Endothelial cell (in vitro differentiated cells): ENCODE measurements around the gene SYT15B. TPM values are rescaled to one million over a fixed set of nuclear protein-coding genes. Genes with fewer than 3 reads are reported as not detected.
"Not testable (repeated sequence)": the region's sequence is repeated elsewhere in the genome, so short reads cannot be mapped to it uniquely, and the experiment has no call there.

Experiments used
- DNase-seq: peaks from one replicate; pipeline ENCODE4 v3.0.0; 2021; ENCODE audit warnings: low spot score
- H3K27ac Mint-ChIP-seq: one replicate; pipeline ENCODE4 v1.8.0; 2021; ENCODE audit warnings: mixed read lengths, inconsistent platforms; ENCODE audit not compliant: unreplicated experiment
- H3K27me3 Mint-ChIP-seq: one replicate; pipeline ENCODE4 v1.8.0; 2021; ENCODE audit warnings: mild to moderate bottlenecking, moderate library complexity, mixed read lengths, inconsistent platforms; ENCODE audit not compliant: unreplicated experiment
- H3K36me3 Mint-ChIP-seq: one replicate; pipeline ENCODE4 v1.8.0; 2021; ENCODE audit warnings: mild to moderate bottlenecking, low read depth, mixed read lengths, inconsistent platforms; ENCODE audit not compliant: unreplicated experiment
- H3K4me1 Mint-ChIP-seq: one replicate; pipeline ENCODE4 v1.8.0; 2021; ENCODE audit warnings: mild to moderate bottlenecking, mixed read lengths, inconsistent platforms; ENCODE audit not compliant: unreplicated experiment
- H3K4me3 Mint-ChIP-seq: one replicate; pipeline ENCODE4 v1.8.0; 2021; ENCODE audit warnings: mild to moderate bottlenecking, mixed read lengths, inconsistent platforms; ENCODE audit not compliant: unreplicated experiment
- H3K9me3 Mint-ChIP-seq: one replicate; pipeline ENCODE4 v1.8.0; 2021; ENCODE audit warnings: mixed read lengths, inconsistent platforms; ENCODE audit not compliant: unreplicated experiment
- total RNA-seq: library from RNA; stranded (reverse); fragmentation: NEBNext Ultra II Directional; extraction: Animal tissue kit (Norgen Biotek cat#: 25700); gene quantifications from one replicate; pipeline ENCODE4 v1.2.1, GENCODE V29; 2021; ENCODE audit not compliant: unreplicated experiment

Gene SYT15B
- total RNA-seq, 1 donor from 2014 or later, result not detected

DNA sequence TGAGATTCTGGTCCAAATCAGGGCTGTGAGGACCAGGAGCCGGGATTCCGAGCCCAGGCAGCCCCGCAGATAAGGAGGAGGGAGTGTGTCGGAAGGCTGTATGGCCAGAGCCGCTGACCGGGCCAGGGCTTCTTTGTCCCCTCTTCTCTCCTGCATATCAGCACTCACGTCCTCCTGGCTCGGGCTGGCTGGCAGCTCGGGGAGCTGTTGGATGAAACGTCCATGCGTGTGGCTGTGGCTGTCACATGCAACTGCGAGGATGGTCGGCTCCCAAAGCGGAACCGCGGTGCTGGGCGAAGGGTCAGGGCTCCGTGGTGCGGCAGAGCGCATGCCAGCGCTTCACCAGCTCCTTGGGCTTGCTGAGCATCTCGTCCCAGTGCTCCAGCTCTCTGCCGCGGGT lies 9.5 kb downstream of the SYT15B start:
- H3K27ac Mint-ChIP-seq, H3K4me3 Mint-ChIP-seq, H3K36me3 Mint-ChIP-seq, H3K27me3 Mint-ChIP-seq, H3K9me3 Mint-ChIP-seq, DNase-seq, H3K4me1 Mint-ChIP-seq: not testable (repeated sequence)

GRCh38 chr10:47753176-47753575 lies 10.2 kb downstream of the SYT15B start:
- H3K36me3 Mint-ChIP-seq, DNase-seq, H3K4me3 Mint-ChIP-seq, H3K27ac Mint-ChIP-seq, H3K27me3 Mint-ChIP-seq, H3K4me1 Mint-ChIP-seq, H3K9me3 Mint-ChIP-seq: not testable (repeated sequence)

GRCh38 chr10:47751821-47752220 lies 11.6 kb downstream of the SYT15B start:
- H3K27ac Mint-ChIP-seq, H3K9me3 Mint-ChIP-seq, H3K4me1 Mint-ChIP-seq, DNase-seq, H3K4me3 Mint-ChIP-seq, H3K36me3 Mint-ChIP-seq, H3K27me3 Mint-ChIP-seq: not testable (repeated sequence)

DNA sequence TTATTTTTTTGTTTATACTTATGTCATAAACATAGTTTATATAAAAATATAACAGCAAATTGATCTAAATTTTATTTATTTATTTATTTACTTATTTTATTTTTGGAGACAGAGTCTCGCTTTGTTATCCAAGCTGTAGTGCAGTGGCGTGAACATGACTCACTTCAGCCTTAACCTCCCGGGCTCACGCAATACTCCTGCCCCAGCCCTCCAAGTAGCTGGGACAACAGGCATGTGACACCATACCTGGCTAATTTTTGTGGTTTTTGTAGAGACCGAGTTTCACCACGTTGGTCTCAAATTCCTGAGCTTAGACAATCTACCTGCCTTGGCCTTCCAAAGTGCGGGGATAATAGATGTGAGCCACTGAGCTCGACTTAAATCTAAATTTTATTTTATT lies 13.0 kb downstream of the SYT15B start:
- not testable (repeated sequence) for H3K27me3 Mint-ChIP-seq, H3K4me3 Mint-ChIP-seq, H3K36me3 Mint-ChIP-seq, H3K4me1 Mint-ChIP-seq, H3K9me3 Mint-ChIP-seq, H3K27ac Mint-ChIP-seq, DNase-seq

DNA sequence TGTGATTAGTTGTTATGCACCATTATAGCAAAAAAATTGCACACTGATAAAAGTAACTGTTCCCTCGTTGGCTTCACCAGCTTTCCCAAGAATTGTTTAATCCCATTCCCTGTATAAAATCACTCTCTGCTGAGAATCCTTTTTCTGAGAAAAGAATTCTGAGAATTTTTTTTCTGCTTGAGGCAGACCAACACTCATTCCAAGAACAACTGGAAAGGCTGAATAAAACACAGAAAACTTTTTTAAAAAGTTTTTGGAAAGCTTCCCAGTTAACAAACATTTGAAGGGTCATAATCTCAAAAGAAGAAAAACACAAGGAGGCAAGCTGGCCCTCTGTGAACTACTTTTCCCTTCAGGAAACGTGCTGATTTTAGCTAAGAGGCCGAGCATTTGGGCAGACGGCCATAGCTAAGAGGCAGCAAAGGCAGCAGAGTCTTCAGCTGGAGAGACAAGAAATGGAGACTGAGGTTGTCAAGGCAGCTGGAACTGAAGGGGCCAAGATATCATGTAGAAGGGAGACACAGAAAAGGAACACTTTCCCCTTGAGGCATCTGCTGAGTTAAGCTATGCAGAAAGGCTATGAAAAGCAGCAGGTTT lies 16.5 kb downstream of the SYT15B start:
- H3K9me3 Mint-ChIP-seq, H3K4me1 Mint-ChIP-seq, H3K27me3 Mint-ChIP-seq, DNase-seq, H3K4me3 Mint-ChIP-seq, H3K27ac Mint-ChIP-seq, H3K36me3 Mint-ChIP-seq: not testable (repeated sequence)

DNA sequence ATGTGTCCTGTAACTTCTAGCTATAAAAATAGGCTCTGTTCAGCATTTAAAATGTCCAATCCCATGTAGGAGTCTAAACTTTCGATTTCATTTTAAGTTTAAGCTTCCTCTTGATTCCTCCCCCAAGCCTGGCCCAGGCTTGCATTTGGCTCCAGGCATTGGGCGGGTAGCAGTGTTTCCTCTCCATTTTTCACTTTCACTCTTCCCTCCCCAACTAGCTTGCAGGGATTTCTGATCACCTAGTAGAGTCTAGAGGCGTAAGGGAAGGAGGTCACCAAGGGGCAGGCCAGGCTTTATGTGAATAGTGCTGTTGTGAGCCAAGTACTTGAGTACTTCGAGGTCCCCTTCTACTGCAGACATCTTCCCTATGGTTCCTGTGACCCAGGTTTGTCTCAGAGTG lies 18.5 kb downstream of the SYT15B start:
- not testable (repeated sequence) for H3K36me3 Mint-ChIP-seq, H3K9me3 Mint-ChIP-seq, DNase-seq, H3K27me3 Mint-ChIP-seq, H3K27ac Mint-ChIP-seq, H3K4me3 Mint-ChIP-seq, H3K4me1 Mint-ChIP-seq

DNA sequence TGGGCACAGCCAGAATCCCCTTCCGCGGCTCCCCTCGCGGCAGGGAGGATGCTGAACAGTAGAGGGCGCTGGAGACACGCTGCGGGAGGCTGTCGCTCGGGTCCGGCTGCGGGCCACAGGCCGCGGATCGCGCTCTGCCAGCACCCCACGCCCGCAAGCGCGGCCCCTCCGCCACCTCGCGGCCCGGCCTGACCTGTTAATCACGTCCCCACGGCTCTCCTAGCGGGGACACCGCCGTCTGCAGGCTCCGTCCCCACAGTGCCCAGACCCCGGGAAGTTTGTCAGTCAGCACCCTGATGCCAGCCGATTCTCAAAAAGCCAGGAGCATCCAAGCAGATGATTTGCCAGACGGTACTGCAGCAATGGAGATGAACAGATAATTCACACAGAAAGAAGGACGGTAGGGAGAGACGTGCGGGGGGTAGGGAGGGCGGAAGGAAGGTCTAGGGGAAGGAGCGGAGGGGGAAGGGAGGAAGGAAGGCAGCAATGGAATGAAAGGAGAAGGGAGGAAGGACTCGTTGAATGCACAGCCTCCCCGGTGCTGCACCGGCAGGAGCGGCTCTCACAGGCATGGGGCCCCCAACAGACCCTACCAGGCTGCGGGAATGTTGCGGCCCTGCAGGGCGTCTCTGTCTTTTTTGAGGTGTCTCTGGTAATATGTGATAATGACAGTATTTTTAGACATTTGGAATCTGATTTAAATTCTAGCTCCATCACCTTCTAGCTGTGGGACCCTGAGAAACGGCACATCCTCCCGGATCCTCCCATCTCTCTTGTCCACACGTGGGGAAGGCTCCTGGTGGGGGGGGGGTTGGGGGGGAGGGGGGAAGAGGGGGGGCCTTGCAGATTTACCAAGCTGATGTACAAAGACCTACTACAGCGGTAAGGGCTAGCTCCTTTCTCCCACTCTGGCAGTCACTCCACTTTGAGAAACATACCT lies 19.5 kb downstream of the SYT15B start:
- not testable (repeated sequence) for H3K36me3 Mint-ChIP-seq, H3K27me3 Mint-ChIP-seq, H3K9me3 Mint-ChIP-seq, H3K27ac Mint-ChIP-seq, H3K4me1 Mint-ChIP-seq
- peak overlapping the region; percentile 56 for H3K4me3 Mint-ChIP-seq
- DNase-seq, result peak; percentile 31

- H3K4me1 Mint-ChIP-seq, result not testable (repeated sequence)
These were observed 22.5 kb downstream of the SYT15B start for GRCh38 chr10:47740868-47741267.

DNA sequence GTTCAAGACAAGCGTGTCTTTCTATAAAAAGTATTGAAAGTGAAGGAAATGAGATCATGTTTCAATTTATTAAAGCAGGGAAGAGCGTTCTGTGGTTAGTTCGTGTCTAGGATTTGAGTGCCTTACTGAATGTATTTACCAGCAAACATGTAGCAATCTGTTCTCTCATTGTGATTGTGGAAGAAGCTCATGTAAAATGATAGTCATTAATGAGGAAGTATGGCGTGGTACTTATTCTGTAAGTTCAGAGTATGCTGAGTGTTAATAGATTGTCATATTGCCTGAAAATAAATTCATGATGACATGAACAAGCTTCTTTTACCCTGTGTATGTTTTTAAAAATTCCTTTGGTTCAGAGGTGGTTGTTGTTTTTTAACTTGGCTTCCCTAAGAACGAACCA lies 32.5 kb downstream of the SYT15B start:
- not testable (repeated sequence) for H3K27me3 Mint-ChIP-seq, H3K27ac Mint-ChIP-seq, H3K36me3 Mint-ChIP-seq

More at GRCh38 chr10:47740868-47741267, 22.5 kb downstream of the SYT15B start:
- not testable (repeated sequence) for H3K27me3 Mint-ChIP-seq, DNase-seq, H3K36me3 Mint-ChIP-seq, H3K4me3 Mint-ChIP-seq, H3K9me3 Mint-ChIP-seq, H3K27ac Mint-ChIP-seq

GRCh38 chr10:47725740-47726139 lies 37.7 kb downstream of the SYT15B start:
- H3K9me3 Mint-ChIP-seq, H3K4me3 Mint-ChIP-seq, H3K4me1 Mint-ChIP-seq, H3K36me3 Mint-ChIP-seq, H3K27me3 Mint-ChIP-seq, H3K27ac Mint-ChIP-seq, DNase-seq: not testable (repeated sequence)

More for the DNA sequence above, 32.5 kb downstream of the SYT15B start:
- H3K4me3 Mint-ChIP-seq, H3K9me3 Mint-ChIP-seq, DNase-seq, H3K4me1 Mint-ChIP-seq: not testable (repeated sequence)

GRCh38 chr10:47725047-47725446 lies 38.3 kb downstream of the SYT15B start:
- H3K4me1 Mint-ChIP-seq, H3K9me3 Mint-ChIP-seq, H3K27me3 Mint-ChIP-seq, H3K27ac Mint-ChIP-seq, DNase-seq, H3K36me3 Mint-ChIP-seq, H3K4me3 Mint-ChIP-seq: not testable (repeated sequence)

DNA sequence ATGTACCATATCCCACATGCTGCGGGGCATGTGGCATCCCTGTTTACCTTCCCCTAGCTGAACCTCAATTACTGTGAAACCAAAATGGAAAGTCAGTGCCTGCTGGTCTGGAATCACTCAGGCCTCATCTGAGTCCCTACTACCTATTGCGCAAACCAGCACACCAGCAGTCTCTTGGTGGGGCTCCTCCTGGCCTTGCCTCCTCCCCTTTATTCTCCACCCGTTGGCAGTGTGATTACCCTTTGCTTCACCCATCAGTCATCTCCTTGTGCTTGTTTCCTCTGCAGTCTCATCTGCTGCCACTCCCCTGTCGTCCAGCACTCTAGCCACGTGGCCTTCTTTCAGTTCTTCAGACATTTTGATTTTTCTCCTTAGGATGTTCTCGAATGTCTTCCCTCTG lies 39.3 kb downstream of the SYT15B start:
- H3K9me3 Mint-ChIP-seq, H3K4me3 Mint-ChIP-seq: not testable (repeated sequence)

More for the DNA sequence above, 39.3 kb downstream of the SYT15B start:
- H3K4me1 Mint-ChIP-seq, H3K27me3 Mint-ChIP-seq, H3K36me3 Mint-ChIP-seq, H3K27ac Mint-ChIP-seq, DNase-seq: not testable (repeated sequence)
